HCT116 (cell line): Measurements from ENCODE around the gene PLOD1. TPM values are rescaled to one million over a fixed set of nuclear protein-coding genes. Genes with fewer than 3 reads are reported as not detected.
A peak's percentile ranks its signal among the peaks of the same experiment; 100 is the strongest.

ENCODE experiments used
- ATAC-seq: fragments of 200-7000 bp; cut with Tn5 transposase; 2 replicates; pipeline ENCODE4 v1.9.1; 2020; ENCODE audit warnings: mild to moderate bottlenecking, moderate library complexity
- BruUV-seq: library from RNA; stranded (reverse); fragments of 400-500 nt; replicated peaks from 2 replicates; lab custom pipeline; 2021; lab: Mats Ljungman, UMichigan
- CTCF ChIA-PET: fragments of 300-600 bp; sonication (Branson Sonifier 250); formaldehyde crosslinking; loops from one replicate; lab custom pipeline; 2021; ENCODE audit warnings: antibody characterized with exemption; lab: Charles Lee
- POLR2A ChIA-PET: fragments of 300-600, 350-600 bp; sonication (Branson Sonifier 250); formaldehyde crosslinking; loops from one replicate; lab custom pipeline; 2021; ENCODE audit warnings: antibody characterized with exemption; lab: Charles Lee
- RAD21 ChIA-PET, 2 experiments: fragments of 300-600 bp; sonication (Branson Sonifier 250); formaldehyde crosslinking; loops; one replicate each; lab custom pipeline; 2023; ENCODE audit warnings: low total read pairs in 2 of 2; ENCODE audit not compliant: uncharacterized antibody in 2 of 2, unreplicated experiment in 2 of 2, low non-redundant PET in 1 of 2; lab: Charles Lee
- DNase-seq: peaks from one replicate; pipeline ENCODE4 v3.0.0-alpha.2; 2010; ENCODE audit warnings: low read depth, low spot score
- H2AFZ ChIP-seq: fragments of 200-600 bp; shearing (Covaris generic), sonication (generic); 2 replicates; pipeline ENCODE4 v1.6.1; 2017; ENCODE audit warnings: low read depth, mixed run types, mixed read lengths, antibody characterized with exemption, low read length; ENCODE audit not compliant: poor library complexity, severe bottlenecking
- H3K27ac ChIP-seq: 2 replicates; pipeline ENCODE4 v1.5.1; 2012; ENCODE audit warnings: low read depth, low read length
- H3K27me3 ChIP-seq: fragments of 200-600 bp; sonication (generic); 2 replicates; pipeline ENCODE4 v1.6.1; 2016; ENCODE audit warnings: mixed run types, low read length, mixed read lengths; ENCODE audit not compliant: insufficient read depth
- H3K36me3 ChIP-seq, 2 experiments: fragments of 200-500 bp in 1 of 2; fragments of 200-600 bp in 1 of 2; sonication (Bioruptor generic) in 1 of 2; sonication (generic) in 1 of 2; 2 replicates each; pipeline versions ENCODE4 v1.5.1 to v1.6.1; 2014 to 2016; ENCODE audit warnings: low read length in 2 of 2, inconsistent platforms in 1 of 2, mixed read lengths in 1 of 2, mixed run types in 1 of 2; ENCODE audit not compliant: insufficient read depth in 2 of 2, control insufficient read depth in 1 of 2
- H3K4me1 ChIP-seq, 2 experiments: fragments of 200-600 bp in 1 of 2; sonication (generic) in 1 of 2; 2 replicates each; pipeline versions ENCODE4 v1.5.1 to v1.6.1; 2012 to 2017; ENCODE audit warnings: low read length in 2 of 2, inconsistent platforms in 1 of 2, mild to moderate bottlenecking in 1 of 2, mixed read lengths in 1 of 2, mixed run types in 1 of 2, moderate library complexity in 1 of 2; ENCODE audit not compliant: insufficient read depth in 2 of 2, control insufficient read depth in 1 of 2
- H3K4me2 ChIP-seq: fragments of 200-600 bp; sonication (generic); 2 replicates; pipeline ENCODE4 v1.6.1; 2017; ENCODE audit warnings: mixed run types, low read length, mixed read lengths
- H3K4me3 ChIP-seq, 2 experiments: fragments of 200-600 bp in 1 of 2; sonication (generic) in 1 of 2; replicated peaks in 1 of 2; 2 replicates each; pipeline ENCODE4 v1.5.1; 2011 to 2016; ENCODE audit warnings: low read length in 2 of 2, control low read depth in 1 of 2, low read depth in 1 of 2, mild to moderate bottlenecking in 1 of 2, mixed read lengths in 1 of 2, mixed run types in 1 of 2
- H3K79me2 ChIP-seq: fragments of 200-600 bp; sonication (generic); 2 replicates; pipeline ENCODE4 v1.6.1; 2017; ENCODE audit warnings: mild to moderate bottlenecking, mixed run types, low read length, moderate library complexity, mixed read lengths; ENCODE audit not compliant: insufficient read depth
- H3K9ac ChIP-seq: fragments of 200-600 bp; sonication (generic); 2 replicates; pipeline ENCODE4 v1.6.1; 2016; ENCODE audit warnings: low read length, mixed read lengths
- H3K9me2 ChIP-seq: fragments of 200-600 bp; sonication (generic), shearing (Covaris generic); 2 replicates; pipeline ENCODE4 v1.6.1; 2017; ENCODE audit warnings: mixed run types, mild to moderate bottlenecking, moderate library complexity; ENCODE audit not compliant: insufficient read depth
- H3K9me3 ChIP-seq, 2 experiments: fragments of 200-500 bp in 1 of 2; fragments of 200-600 bp in 1 of 2; sonication (Bioruptor generic) in 1 of 2; sonication (generic) in 1 of 2; 2 replicates each; pipeline ENCODE4 v1.6.1; 2014 to 2017; ENCODE audit warnings: low read length in 2 of 2, mixed read lengths in 2 of 2, inconsistent platforms in 1 of 2, low read depth in 1 of 2, mild to moderate bottlenecking in 1 of 2, mixed run types in 1 of 2, moderate library complexity in 1 of 2; ENCODE audit not compliant: control insufficient read depth in 1 of 2, insufficient read depth in 1 of 2
- H4K20me1 ChIP-seq: fragments of 200-600 bp; sonication (generic), shearing (Covaris generic); 2 replicates; pipeline ENCODE4 v1.6.1; 2017; ENCODE audit warnings: mixed run types, mild to moderate bottlenecking, moderate library complexity; ENCODE audit not compliant: insufficient read depth
- ATF3 ChIP-seq: IDR thresholded peaks from 2 replicates; pipeline ENCODE4 v1.6.1; 2012
- CBX3 ChIP-seq: IDR thresholded peaks from 2 replicates; pipeline ENCODE4 v1.6.1; 2012; ENCODE audit warnings: low read depth
- CEBPB ChIP-seq: IDR thresholded peaks from 2 replicates; pipeline ENCODE4 v1.6.1; 2012; ENCODE audit warnings: low read depth
- CTCF ChIP-seq, 3 experiments: fragments of 200-600 bp in 1 of 3; sonication (generic) in 1 of 3; IDR thresholded peaks in 2 of 3; conservative IDR thresholded peaks in 1 of 3; 2 replicates each; pipeline ENCODE4 v1.5.1; 2012 to 2017; ENCODE audit warnings: low read depth in 2 of 3, low read length in 2 of 3, antibody characterized with exemption in 1 of 3, borderline replicate concordance in 1 of 3, control low read depth in 1 of 3, mild to moderate bottlenecking in 1 of 3, mixed read lengths in 1 of 3, mixed run types in 1 of 3, moderate library complexity in 1 of 3; ENCODE audit not compliant: insufficient read depth in 1 of 3
- EGR1 ChIP-seq: IDR thresholded peaks from 2 replicates; pipeline ENCODE4 v1.6.1; 2012; ENCODE audit warnings: low read depth
- EZH2 ChIP-seq: fragments of 200-600 bp; sonication (generic); IDR thresholded peaks from 2 replicates; pipeline ENCODE4 v1.6.1; 2017; ENCODE audit warnings: antibody characterized with exemption, mixed run types
- EZH2phosphoT487 ChIP-seq: fragments of 200-600 bp; IDR thresholded peaks from 2 replicates; pipeline ENCODE4 v1.6.1; 2018; ENCODE audit warnings: antibody characterized with exemption, borderline replicate concordance
- POLR2A ChIP-seq: IDR thresholded peaks from 2 replicates; pipeline ENCODE4 v1.7.0; 2011; ENCODE audit warnings: borderline replicate concordance; ENCODE audit not compliant: insufficient read depth, insufficient read length; ENCODE audit errors: extremely low read depth
- RAD21 ChIP-seq: IDR thresholded peaks from 2 replicates; pipeline ENCODE4 v1.6.1; 2012; ENCODE audit warnings: low read depth, mild to moderate bottlenecking
- SP1 ChIP-seq: IDR thresholded peaks from 2 replicates; pipeline ENCODE4 v1.6.1; 2012; ENCODE audit warnings: low read depth
- SRF ChIP-seq: IDR thresholded peaks from 2 replicates; pipeline ENCODE4 v1.6.1; 2012; ENCODE audit warnings: low read depth
- YY1 ChIP-seq: IDR thresholded peaks from 2 replicates; pipeline ENCODE4 v1.6.1; 2011; ENCODE audit warnings: low read length, low read depth, moderate library complexity, mild to moderate bottlenecking; ENCODE audit not compliant: insufficient replicate concordance; ENCODE audit errors: extremely low read depth
- intact Hi-C: fragments of 100-400 bp; cut with micrococcal nuclease; formaldehyde crosslinking; loops from 2 replicates; pipeline ENCODE4 v1.10.0; 2022
- total RNA-seq: library from RNA; stranded (reverse); gene quantifications from one replicate; pipeline ENCODE4 v1.2.1, GENCODE V29; 2021; ENCODE audit not compliant: unreplicated experiment
- TF ChIP-seq, protein P1 (sequence below): IDR thresholded peaks from 2 replicates; pipeline ENCODE4 v1.6.1; 2012
- TF ChIP-seq, protein P2 (sequence below): IDR thresholded peaks from 2 replicates; pipeline ENCODE4 v1.6.1; 2011; ENCODE audit warnings: mild to moderate bottlenecking, low read length, moderate library complexity; ENCODE audit not compliant: insufficient replicate concordance; ENCODE audit errors: extremely low read depth

Gene PLOD1
- total RNA-seq, 1 experiment from 2014 or later: 175 TPM

GRCh38 chr1:11940260-11940921 is 5.9 kb downstream of the PLOD1 start:
- RAD21 ChIA-PET: no interaction called here
- H3K27ac ChIP-seq: peak overlapping the region; percentile 12; the same call in 1 of the 2 replicates
- H2AFZ ChIP-seq: no peak overlapping the region
- POLR2A ChIA-PET: interaction anchor here (7.1 kb wide), 1 partner anchor 32 kb away, joined by 47 read pairs; no protein-coding TSS in a partner anchor
- H3K9me3 ChIP-seq: no peaks in the 10 kb centered on the region
- intact Hi-C loops: no loop called here
- no peaks in the 10 kb centered on the region for H3K27me3 ChIP-seq
- peaks cover 0 to 48% of the 10 kb centered on the region in 2 experiments; a peak in 2 of 4 replicates for H3K36me3 ChIP-seq
- H3K4me1 ChIP-seq: peaks cover 53 to 66% of the 10 kb centered on the region in 2 experiments
- no TSS peak for BruUV-seq
- H4K20me1 ChIP-seq: no peaks in the 10 kb centered on the region
- DNase-seq (no peak), ATAC-seq (no peak)
- 0 out of 2 replicates have a peak overlapping the region, but pooled peaks have one; percentile 9 for H3K9ac ChIP-seq
- peaks cover 56% of the 10 kb centered on the region for H3K79me2 ChIP-seq
- CTCF ChIA-PET: no interaction called here
- H3K4me2 ChIP-seq: peak overlapping the region; percentile 74
- no peaks in the 10 kb centered on the region for H3K9me2 ChIP-seq
- TF ChIP-seq CBX3 (no peak), POLR2A (no peak), SP1 (no peak), EZH2 (no peak), SRF (no peak), ATF3 (no peak), RAD21 (no peak), CTCF (IDR thresholded peaks at IDR 0.05 in 2 of 3, conservative IDR thresholded peaks at IDR 0.05 in 1 of 3; ENCODE audit: borderline replicate concordance in 1 of 3, insufficient read depth in 1 of 3, low read depth in 2 of 3, low read length in 2 of 3) (no peak), EZH2phosphoT487 (no peak), EGR1 (no peak), YY1 (no peak), CEBPB (no peak)
- TF ChIP-seq, protein P1, sequence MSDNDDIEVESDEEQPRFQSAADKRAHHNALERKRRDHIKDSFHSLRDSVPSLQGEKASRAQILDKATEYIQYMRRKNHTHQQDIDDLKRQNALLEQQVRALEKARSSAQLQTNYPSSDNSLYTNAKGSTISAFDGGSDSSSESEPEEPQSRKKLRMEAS: no peak
- TF ChIP-seq, protein P2, sequence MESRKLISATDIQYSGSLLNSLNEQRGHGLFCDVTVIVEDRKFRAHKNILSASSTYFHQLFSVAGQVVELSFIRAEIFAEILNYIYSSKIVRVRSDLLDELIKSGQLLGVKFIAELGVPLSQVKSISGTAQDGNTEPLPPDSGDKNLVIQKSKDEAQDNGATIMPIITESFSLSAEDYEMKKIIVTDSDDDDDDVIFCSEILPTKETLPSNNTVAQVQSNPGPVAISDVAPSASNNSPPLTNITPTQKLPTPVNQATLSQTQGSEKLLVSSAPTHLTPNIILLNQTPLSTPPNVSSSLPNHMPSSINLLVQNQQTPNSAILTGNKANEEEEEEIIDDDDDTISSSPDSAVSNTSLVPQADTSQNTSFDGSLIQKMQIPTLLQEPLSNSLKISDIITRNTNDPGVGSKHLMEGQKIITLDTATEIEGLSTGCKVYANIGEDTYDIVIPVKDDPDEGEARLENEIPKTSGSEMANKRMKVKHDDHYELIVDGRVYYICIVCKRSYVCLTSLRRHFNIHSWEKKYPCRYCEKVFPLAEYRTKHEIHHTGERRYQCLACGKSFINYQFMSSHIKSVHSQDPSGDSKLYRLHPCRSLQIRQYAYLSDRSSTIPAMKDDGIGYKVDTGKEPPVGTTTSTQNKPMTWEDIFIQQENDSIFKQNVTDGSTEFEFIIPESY: no peak
- TF ChIP-seq, all 23 proteins: peak for 0
- H3K4me3 ChIP-seq: no peak overlapping the region
